BLaER1 treated with 17β-estradiol and CSF1 and Interleukin-3, amounts not matched to agents 10 nM and 100 nM (cell line): Measurements from ENCODE around the gene C5orf22.

Source experiments
- H3K27ac ChIP-seq, 11 experiments: shearing (Covaris generic); formaldehyde crosslinking; 2 replicates each; pipeline ENCODE4 v1.8.1; 2022
- H3K27me3 ChIP-seq, 11 experiments: shearing (Covaris generic); formaldehyde crosslinking; 2 replicates each; pipeline ENCODE4 v1.8.1; 2022
- H3K36me3 ChIP-seq, 11 experiments: shearing (Covaris generic); formaldehyde crosslinking; 2 replicates each; pipeline ENCODE4 v1.8.1; 2022
- H3K4me1 ChIP-seq, 10 experiments: shearing (Covaris generic); formaldehyde crosslinking; 2 replicates each; pipeline ENCODE4 v1.8.1; 2022
- H3K4me2 ChIP-seq, 11 experiments: shearing (Covaris generic); formaldehyde crosslinking; 2 replicates each; pipeline ENCODE4 v1.8.1; 2022
- H3K4me3 ChIP-seq, 10 experiments: shearing (Covaris generic); formaldehyde crosslinking; 2 replicates each; pipeline ENCODE4 v1.8.1; 2022
- H3K9ac ChIP-seq, 11 experiments: shearing (Covaris generic); formaldehyde crosslinking; 2 replicates each; pipeline ENCODE4 v1.8.1; 2022
- H3K9me3 ChIP-seq, 11 experiments: shearing (Covaris generic); formaldehyde crosslinking; replicated peaks in 1 of 11; 2 replicates each; pipeline ENCODE4 v1.8.1; 2022
- H4K20me1 ChIP-seq, 11 experiments: shearing (Covaris generic); formaldehyde crosslinking; 2 replicates each; pipeline ENCODE4 v1.8.1; 2022
- Cebpa-rat ChIP-seq, 11 experiments: shearing (Covaris generic); IDR thresholded peaks; 2 replicates each; pipeline ENCODE4 v1.8.1; 2022

C5orf22 gene

GRCh38 chr5:31531888-31532547 is at the start of gene C5orf22, which contains the start of gene DROSHA:
Gene C5orf22, plus strand, starts transcription at chr5:31532301. Its CDS starts 92 bp downstream, at chr5:31532393.
Gene DROSHA, minus strand, starts transcription at chr5:31532093. Its CDS starts 3,034 bp downstream, at chr5:31529059.
- Histone ChIP-seq H3K27me3 (no peaks in the 10 kb centered on the region), H3K36me3 (peaks cover 46 to 71% (median 56%) of the 10 kb centered on the region in 11 experiments), H3K9ac (peak within 1 kb of the TSS; percentile 77 to 88 (median 86)), H4K20me1 (peaks cover 0 to 10% (median 0%) of the 10 kb centered on the region in 11 experiments; a peak in 5 of 22 replicates), H3K4me3 (peak within 1 kb of the TSS; percentile 68 to 91 (median 79)), H3K9me3 (no peaks in the 10 kb centered on the region), H3K4me2 (peak within 1 kb of the TSS; percentile 87 to 94 (median 91)), H3K4me1 (peaks cover 27 to 44% (median 30%) of the 10 kb centered on the region in 10 experiments), H3K27ac (peak within 1 kb of the TSS; percentile 53 to 88 (median 79); a peak in 21 of 22 replicates)
- TF ChIP-seq Cebpa-rat (IDR thresholded peaks at IDR 0.05): no peak

GRCh38 chr5:31485376-31486207 is 46.5 kb upstream of the C5orf22 start:
- no peak for TF ChIP-seq Cebpa-rat (IDR thresholded peaks at IDR 0.05)

DNA sequence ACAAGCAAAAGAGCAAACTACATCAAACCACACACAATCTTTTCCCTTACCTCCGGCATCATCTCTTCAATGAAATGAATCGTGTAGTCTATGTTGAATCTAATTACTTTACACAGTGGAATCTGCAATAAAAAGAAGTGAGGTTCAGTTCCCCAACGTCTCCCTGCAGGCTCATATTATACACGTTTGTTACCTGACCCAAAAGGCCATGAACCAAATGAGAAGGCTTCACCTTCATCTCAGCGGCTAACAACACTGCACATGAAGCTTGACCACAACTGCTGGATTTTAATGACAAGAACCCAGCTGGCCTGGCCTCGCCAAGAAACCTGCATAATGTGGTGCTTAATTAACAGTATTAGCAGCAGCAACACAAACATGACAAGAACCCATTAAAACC is 45.7 kb upstream of the C5orf22 start:
- Histone ChIP-seq H3K9me3 (no peaks in the 10 kb centered on the region), H3K9ac (no peak overlapping the region), H3K4me1 (no peaks in the 10 kb centered on the region), H4K20me1 (no peaks in the 10 kb centered on the region), H3K36me3 (peaks cover 75 to 100% (median 93%) of the 10 kb centered on the region in 11 experiments), H3K27ac (no peak overlapping the region), H3K27me3 (no peaks in the 10 kb centered on the region), H3K4me2 (no peak overlapping the region), H3K4me3 (no peak overlapping the region)
- TF ChIP-seq Cebpa-rat (IDR thresholded peaks at IDR 0.05): no peak

More at GRCh38 chr5:31485376-31486207, 46.5 kb upstream of the C5orf22 start:
- no peak overlapping the region for H3K27ac ChIP-seq
- peaks cover 73 to 99% (median 91%) of the 10 kb centered on the region in 11 experiments for H3K36me3 ChIP-seq
- H4K20me1 ChIP-seq: no peaks in the 10 kb centered on the region
- H3K9me3 ChIP-seq: no peaks in the 10 kb centered on the region
- H3K4me1 ChIP-seq: no peaks in the 10 kb centered on the region
- H3K4me3 ChIP-seq: no peak overlapping the region
- H3K27me3 ChIP-seq: no peaks in the 10 kb centered on the region
- no peak overlapping the region for H3K4me2 ChIP-seq
- H3K9ac ChIP-seq: no peak overlapping the region

DNA sequence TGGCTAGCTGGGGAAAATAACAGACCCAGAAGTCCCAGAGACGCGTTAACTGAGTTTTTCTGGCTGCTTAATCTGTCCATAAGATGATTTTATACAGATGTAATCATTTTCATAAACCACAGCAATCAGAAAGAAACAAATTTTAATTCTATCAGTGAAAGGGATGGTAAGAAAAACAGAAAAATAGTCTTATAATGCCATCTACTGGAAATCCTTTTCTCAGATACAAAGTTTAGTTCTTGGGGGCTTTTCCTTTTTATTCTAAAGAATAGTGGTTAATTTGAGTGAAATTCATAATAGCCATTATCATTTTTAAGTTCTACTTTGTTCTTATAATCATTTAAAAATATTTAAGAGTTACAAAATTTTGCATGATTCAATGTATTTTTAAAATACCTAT is 44.6 kb upstream of the C5orf22 start:
- Histone ChIP-seq H3K4me2 (no peak overlapping the region), H3K4me3 (no peak overlapping the region), H3K27me3 (no peaks in the 10 kb centered on the region), H3K36me3 (peaks cover 75 to 100% (median 93%) of the 10 kb centered on the region in 11 experiments), H3K4me1 (no peaks in the 10 kb centered on the region), H3K9me3 (no peaks in the 10 kb centered on the region), H3K27ac (no peak overlapping the region), H3K9ac (no peak overlapping the region), H4K20me1 (no peaks in the 10 kb centered on the region)
- no peak for TF ChIP-seq Cebpa-rat (IDR thresholded peaks at IDR 0.05)

- TF ChIP-seq Cebpa-rat (IDR thresholded peaks at IDR 0.05): no peak
- Histone ChIP-seq H3K4me2 (no peak overlapping the region), H3K36me3 (peaks cover 93 to 100% (median 99%) of the 10 kb centered on the region in 11 experiments), H3K27ac (no peak overlapping the region), H3K9me3 (no peaks in the 10 kb centered on the region), H3K9ac (no peak overlapping the region), H3K4me3 (no peak overlapping the region), H4K20me1 (no peaks in the 10 kb centered on the region), H3K27me3 (no peaks in the 10 kb centered on the region), H3K4me1 (no peaks in the 10 kb centered on the region)
Measured at GRCh38 chr5:31492869-31493268, 39.2 kb upstream of the C5orf22 start.

GRCh38 chr5:31495336-31495735 is 36.8 kb upstream of the C5orf22 start:
- no peak overlapping the region for H3K9ac ChIP-seq
- H3K4me2 ChIP-seq: no peak overlapping the region
- H3K4me1 ChIP-seq: no peaks in the 10 kb centered on the region
- TF ChIP-seq Cebpa-rat (IDR thresholded peaks at IDR 0.05): no peak
- H3K4me3 ChIP-seq: no peak overlapping the region
- no peak overlapping the region for H3K27ac ChIP-seq
- H3K9me3 ChIP-seq: no peaks in the 10 kb centered on the region
- H3K36me3 ChIP-seq: peaks cover 97 to 100% (median 99%) of the 10 kb centered on the region in 11 experiments
- no peaks in the 10 kb centered on the region for H3K27me3 ChIP-seq
- peaks cover 0 to 4% (median 0%) of the 10 kb centered on the region in 11 experiments; a peak in 1 of 22 replicates for H4K20me1 ChIP-seq

- H3K9ac ChIP-seq: no peak overlapping the region
- no peak overlapping the region for H3K27ac ChIP-seq
- H3K9me3 ChIP-seq: no peaks in the 10 kb centered on the region
- no peaks in the 10 kb centered on the region for H3K27me3 ChIP-seq
- TF ChIP-seq Cebpa-rat (IDR thresholded peaks at IDR 0.05): no peak
- H3K4me2 ChIP-seq: no peak overlapping the region
- peaks cover 97 to 100% (median 99%) of the 10 kb centered on the region in 11 experiments for H3K36me3 ChIP-seq
- H3K4me1 ChIP-seq: no peaks in the 10 kb centered on the region
- H3K4me3 ChIP-seq: no peak overlapping the region
- H4K20me1 ChIP-seq: peaks cover 0 to 4% (median 0%) of the 10 kb centered on the region in 11 experiments; a peak in 1 of 22 replicates
Measured at GRCh38 chr5:31496301-31496700, 35.8 kb upstream of the C5orf22 start.

- peaks cover 0 to 4% (median 0%) of the 10 kb centered on the region in 11 experiments; a peak in 1 of 22 replicates for H4K20me1 ChIP-seq
- H3K27me3 ChIP-seq: no peaks in the 10 kb centered on the region
- no peak for TF ChIP-seq Cebpa-rat (IDR thresholded peaks at IDR 0.05)
- peaks cover 97 to 100% (median 99%) of the 10 kb centered on the region in 11 experiments for H3K36me3 ChIP-seq
- H3K9ac ChIP-seq: no peak overlapping the region
- H3K4me2 ChIP-seq: no peak overlapping the region
- H3K4me3 ChIP-seq: no peak overlapping the region
- H3K9me3 ChIP-seq: no peaks in the 10 kb centered on the region
- H3K4me1 ChIP-seq: no peaks in the 10 kb centered on the region
- H3K27ac ChIP-seq: no peak overlapping the region
Measured at GRCh38 chr5:31496891-31497290, 35.2 kb upstream of the C5orf22 start.

DNA sequence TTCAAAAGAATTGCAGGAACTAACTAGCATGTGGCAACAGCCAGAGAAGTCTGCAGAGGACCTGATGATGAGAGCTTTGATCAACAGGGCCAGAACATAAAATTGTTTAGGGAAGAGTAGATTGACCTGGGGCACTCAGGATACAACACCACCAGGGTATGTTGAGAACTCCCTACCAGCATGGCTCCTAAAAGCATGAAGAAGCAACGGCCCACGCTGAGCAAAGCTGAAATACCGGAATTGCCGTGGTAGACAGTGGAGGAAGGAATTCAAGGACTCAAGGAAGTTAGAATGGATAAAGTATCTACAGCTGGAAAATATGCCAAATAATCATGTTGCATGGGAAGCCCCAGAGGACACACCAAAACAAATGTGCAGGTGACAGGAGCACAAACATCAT is 31.8 kb upstream of the C5orf22 start:
- H3K36me3 ChIP-seq: peaks cover 98 to 100% (median 100%) of the 10 kb centered on the region in 11 experiments

More for the DNA sequence above, 31.8 kb upstream of the C5orf22 start:
- Histone ChIP-seq H3K4me3 (no peak overlapping the region), H3K27ac (no peak overlapping the region), H3K27me3 (no peaks in the 10 kb centered on the region), H3K4me1 (peaks cover 0 to 7% (median 0%) of the 10 kb centered on the region in 10 experiments; a peak in 1 of 20 replicates), H4K20me1 (peaks cover 0 to 4% (median 0%) of the 10 kb centered on the region in 11 experiments; a peak in 1 of 22 replicates), H3K4me2 (no peak overlapping the region), H3K9me3 (no peaks in the 10 kb centered on the region), H3K9ac (no peak overlapping the region)
- TF ChIP-seq Cebpa-rat (IDR thresholded peaks at IDR 0.05): no peak
